Natural killer cell treated with Interleukin-12 subunit alpha and Interleukin-12 subunit beta and Interleukin-15 and Interleukin-18, amount 100 ng/mL, for 72 hours (primary cell): ENCODE measurements around the gene PTCH1. TPM values are rescaled to one million over a fixed set of nuclear protein-coding genes. Genes with fewer than 3 reads are reported as not detected.

Experiments used
- ATAC-seq, 2 donors: fragments of 150-1000 bp; cut with Tn5 transposase in 1 of 2; sonication (Bioruptor Pico), chemical (Tn5 transposase) in 1 of 2; 2 replicates each; pipeline ENCODE4 v1.10.0; 2021
- DNase-seq: peaks from one replicate; pipeline ENCODE4 v3.0.0; 2022; ENCODE audit warnings: low spot score
- H3K27ac Mint-ChIP-seq, 2 donors: 1 replicate in 1 of 2; 2 replicates in 1 of 2; pipeline ENCODE4 v1.8.0; 2022; ENCODE audit warnings: mixed read lengths in 2 of 2, mild to moderate bottlenecking in 1 of 2, moderate library complexity in 1 of 2
- H3K27me3 Mint-ChIP-seq, 2 donors: 1 replicate in 1 of 2; 2 replicates in 1 of 2; pipeline ENCODE4 v1.8.0; 2022; ENCODE audit warnings: mixed read lengths in 2 of 2
- H3K36me3 Mint-ChIP-seq: one replicate; pipeline ENCODE4 v1.8.0; 2022; ENCODE audit warnings: mixed read lengths
- H3K4me1 Mint-ChIP-seq, 2 donors: 1 replicate in 1 of 2; 2 replicates in 1 of 2; pipeline ENCODE4 v1.8.0; 2022; ENCODE audit warnings: low read depth in 2 of 2, mixed read lengths in 2 of 2, mild to moderate bottlenecking in 1 of 2
- H3K4me3 Mint-ChIP-seq: one replicate; pipeline ENCODE4 v1.8.0; 2022; ENCODE audit warnings: mixed read lengths
- H3K9me3 Mint-ChIP-seq: 2 replicates; pipeline ENCODE4 v1.8.0; 2022; ENCODE audit warnings: mixed read lengths
- total RNA-seq, 2 donors: library from RNA; stranded (reverse); gene quantifications; one replicate each; pipeline ENCODE4 v1.2.3, GENCODE V29; 2022

Gene PTCH1
- total RNA-seq, 2 donors from 2014 or later = 15.2 to 15.9 TPM

DNA sequence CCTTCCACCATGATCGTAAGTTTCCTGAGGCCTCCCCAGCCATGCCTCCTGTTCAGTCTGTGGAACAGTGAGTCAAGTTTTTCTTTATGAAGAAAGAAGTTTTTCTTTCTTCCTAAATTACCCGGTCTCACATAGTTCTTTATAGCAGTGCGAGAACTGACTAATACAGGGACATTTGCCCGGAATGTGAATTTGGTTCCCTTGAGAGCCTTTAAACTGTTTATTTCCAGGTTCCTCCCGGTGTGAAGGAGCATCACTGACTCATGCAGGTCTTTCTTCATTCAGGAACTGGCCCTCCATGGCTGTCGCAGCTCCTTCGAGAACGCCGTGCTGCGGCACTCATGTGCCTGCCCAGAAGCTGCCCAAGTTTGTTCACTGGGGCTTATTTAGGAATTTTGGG is 87.7 kb downstream of the PTCH1 start:
- ATAC-seq = no peak
- H3K36me3 Mint-ChIP-seq = no peaks in the 10 kb centered on the region
- H3K4me3 Mint-ChIP-seq = no peak overlapping the region
- no peak for DNase-seq
- H3K27ac Mint-ChIP-seq = no peak overlapping the region
- peaks cover 3 to 11% of the 10 kb centered on the region in 2 donors for H3K4me1 Mint-ChIP-seq
- H3K9me3 Mint-ChIP-seq = peaks cover 3% of the 10 kb centered on the region
- peaks cover 9 to 10% of the 10 kb centered on the region in 2 donors for H3K27me3 Mint-ChIP-seq

DNA sequence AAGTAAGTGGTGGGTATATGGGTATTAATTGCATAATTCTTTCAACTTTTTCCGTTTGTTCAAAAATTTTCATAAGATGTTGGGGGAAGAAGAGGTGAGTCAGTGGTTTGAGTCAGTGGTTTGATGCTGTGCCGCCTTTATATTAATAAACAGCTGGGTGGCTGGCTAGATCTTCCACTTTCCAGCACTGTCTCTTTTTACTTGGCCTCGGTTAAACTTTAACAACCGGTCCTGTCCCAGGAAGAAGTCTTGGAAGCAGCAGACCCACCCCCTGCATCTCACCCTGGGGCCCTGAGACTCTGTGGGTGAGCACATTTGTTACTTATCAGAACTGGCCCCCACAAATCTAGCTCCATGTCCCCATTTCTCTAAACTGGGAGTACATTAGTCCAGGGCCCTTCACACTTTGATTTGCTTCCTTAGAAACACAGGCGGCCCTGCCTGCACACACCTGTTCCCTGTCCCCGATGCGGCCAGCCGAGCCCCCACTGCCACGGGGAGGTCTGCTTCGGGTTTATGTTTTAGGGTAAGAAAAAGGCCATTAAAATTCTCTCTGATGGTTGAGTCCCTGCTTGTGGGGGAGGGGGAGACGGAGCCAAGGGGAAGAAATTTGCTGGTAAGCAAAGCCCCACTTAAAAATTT is 90.7 kb downstream of the PTCH1 start:
- Mint-ChIP-seq H3K36me3 (peaks cover 25% of the 10 kb centered on the region), H3K9me3 (peaks cover 12% of the 10 kb centered on the region), H3K4me1 (peaks cover 3 to 11% of the 10 kb centered on the region in 2 donors), H3K4me3 (peak overlapping the region; percentile 53), H3K27ac (peak overlapping the region in 1 of 2 donors; percentile 19), H3K27me3 (peaks cover 18 to 19% of the 10 kb centered on the region in 2 donors)
- no peak for ATAC-seq
- no peak for DNase-seq

DNA sequence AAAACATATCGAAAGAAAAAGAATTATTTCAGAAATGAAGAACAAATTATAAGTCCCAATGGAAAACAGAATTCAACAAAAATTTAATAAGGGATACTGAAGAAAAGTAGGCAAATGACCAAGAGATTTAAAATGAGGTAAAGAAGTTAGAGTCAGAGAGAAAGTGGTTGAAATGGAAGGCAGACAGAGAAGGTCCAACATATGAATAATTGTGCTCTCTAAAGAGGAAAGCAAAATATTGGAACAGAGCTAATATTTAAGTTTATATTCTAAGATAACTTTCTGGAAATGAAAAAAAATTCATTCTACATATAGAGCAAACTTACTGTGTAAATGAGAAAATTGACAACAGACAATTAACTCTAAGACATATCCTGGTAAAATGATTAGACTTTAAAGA is 94.1 kb downstream of the PTCH1 start:
- Mint-ChIP-seq H3K4me3 (no peak overlapping the region), H3K27ac (no peak overlapping the region), H3K36me3 (peaks cover 26% of the 10 kb centered on the region), H3K4me1 (peaks cover 3 to 11% of the 10 kb centered on the region in 2 donors), H3K9me3 (peaks cover 9% of the 10 kb centered on the region), H3K27me3 (peaks cover 19 to 23% of the 10 kb centered on the region in 2 donors)
- DNase-seq (no peak), ATAC-seq (no peak)

DNA sequence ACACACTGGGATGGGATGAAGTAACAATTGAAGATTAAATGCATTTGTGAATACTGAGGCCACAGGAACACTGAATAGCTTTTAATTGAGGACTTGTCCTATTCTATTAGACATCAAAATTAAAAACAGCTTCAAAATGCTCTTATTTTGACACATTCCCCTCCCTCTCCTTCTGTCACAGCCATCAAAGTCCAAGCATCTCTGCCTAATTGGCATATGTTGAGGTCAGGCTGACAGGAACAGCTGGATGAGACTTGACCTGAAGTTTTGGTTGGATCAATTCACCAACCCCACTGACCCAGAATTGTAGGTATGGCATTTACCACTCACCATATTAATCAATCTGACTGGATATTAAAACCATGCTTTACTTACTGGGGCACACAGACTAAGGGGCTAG is 96.3 kb downstream of the PTCH1 start:
- Mint-ChIP-seq H3K4me1 (peaks cover 0 to 1% of the 10 kb centered on the region in 2 donors), H3K4me3 (no peak overlapping the region), H3K36me3 (peaks cover 26% of the 10 kb centered on the region), H3K27me3 (peaks cover 28 to 37% of the 10 kb centered on the region in 2 donors), H3K9me3 (peaks cover 9% of the 10 kb centered on the region), H3K27ac (no peak overlapping the region)
- DNase-seq (no peak), ATAC-seq (no peak)

DNA sequence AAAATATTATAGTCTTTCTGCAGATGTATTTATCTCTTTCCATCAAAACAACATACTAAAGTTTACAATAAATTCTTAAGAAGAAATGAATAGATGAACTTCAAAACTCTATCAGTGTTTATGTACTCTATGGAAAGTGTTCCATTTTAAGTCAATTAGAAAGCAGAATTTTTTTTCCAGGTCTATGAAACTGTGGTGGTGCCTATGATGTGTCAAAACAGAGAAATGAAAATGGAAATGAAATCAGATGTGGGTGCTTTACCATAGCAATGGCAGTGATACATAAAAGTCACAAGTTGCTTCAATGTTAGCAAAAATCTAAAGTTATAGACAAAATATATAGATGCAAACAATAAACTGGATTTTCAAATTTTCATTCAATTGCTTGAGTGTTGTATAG is 97.3 kb downstream of the PTCH1 start:
- Mint-ChIP-seq H3K36me3 (peaks cover 26% of the 10 kb centered on the region), H3K27ac (no peak overlapping the region), H3K4me3 (no peak overlapping the region), H3K4me1 (no peaks in the 10 kb centered on the region), H3K27me3 (peaks cover 28 to 38% of the 10 kb centered on the region in 2 donors), H3K9me3 (peaks cover 9% of the 10 kb centered on the region)
- DNase-seq (no peak), ATAC-seq (no peak)

DNA sequence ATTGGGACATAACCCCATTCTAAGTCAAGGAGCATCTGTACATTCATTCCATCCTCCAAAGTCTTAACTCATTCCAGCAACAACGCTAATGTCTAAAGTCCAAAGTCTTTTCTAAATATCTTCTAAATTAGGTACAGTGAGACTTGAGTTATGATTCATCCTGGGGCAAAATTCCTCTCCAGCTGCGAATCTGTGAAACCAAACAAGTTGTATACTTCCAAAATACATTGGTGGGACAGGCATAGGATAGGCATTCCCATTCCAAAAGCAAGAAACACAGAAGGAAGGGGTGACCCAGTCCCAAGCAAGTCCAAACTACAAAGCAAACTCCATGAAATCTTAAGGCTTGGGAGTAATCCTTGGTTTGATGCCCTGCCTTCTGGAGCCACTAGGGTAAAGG is 101.6 kb downstream of the PTCH1 start:
- H3K4me3 Mint-ChIP-seq = no peak overlapping the region
- no peak overlapping the region for H3K27ac Mint-ChIP-seq
- peaks cover 4 to 7% of the 10 kb centered on the region in 2 donors for H3K4me1 Mint-ChIP-seq
- H3K27me3 Mint-ChIP-seq = peaks cover 18 to 31% of the 10 kb centered on the region in 2 donors
- H3K36me3 Mint-ChIP-seq = no peaks in the 10 kb centered on the region
- no peak for DNase-seq
- H3K9me3 Mint-ChIP-seq = no peaks in the 10 kb centered on the region
- no peak for ATAC-seq

DNA sequence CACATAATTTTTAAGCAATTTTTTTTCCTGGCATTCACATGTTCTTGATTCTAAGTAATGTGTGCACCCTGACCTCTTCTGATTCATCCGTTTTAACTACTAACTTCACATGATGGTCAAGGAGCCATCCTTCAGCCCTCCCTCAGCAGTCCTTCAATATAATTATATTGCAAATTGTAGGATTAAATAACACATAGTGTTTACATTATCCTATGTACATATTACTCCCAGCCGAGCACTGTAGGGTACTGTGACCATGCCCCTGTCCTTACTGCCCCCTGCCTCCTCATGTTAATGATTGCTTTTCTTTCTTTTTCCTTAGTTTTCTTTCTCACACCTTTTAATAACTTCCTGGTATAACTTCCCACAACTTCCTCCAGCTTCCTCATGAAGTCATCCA is 103.0 kb downstream of the PTCH1 start:
- H3K27me3 Mint-ChIP-seq = peaks cover 21 to 35% of the 10 kb centered on the region in 2 donors
- DNase-seq = no peak
- no peak for ATAC-seq
- no peaks in the 10 kb centered on the region for H3K9me3 Mint-ChIP-seq
- no peaks in the 10 kb centered on the region for H3K36me3 Mint-ChIP-seq
- peak overlapping the region in 1 of 2 donors; percentile 1 for H3K27ac Mint-ChIP-seq
- peaks cover 9 to 13% of the 10 kb centered on the region in 2 donors for H3K4me1 Mint-ChIP-seq
- H3K4me3 Mint-ChIP-seq = no peak overlapping the region

DNA sequence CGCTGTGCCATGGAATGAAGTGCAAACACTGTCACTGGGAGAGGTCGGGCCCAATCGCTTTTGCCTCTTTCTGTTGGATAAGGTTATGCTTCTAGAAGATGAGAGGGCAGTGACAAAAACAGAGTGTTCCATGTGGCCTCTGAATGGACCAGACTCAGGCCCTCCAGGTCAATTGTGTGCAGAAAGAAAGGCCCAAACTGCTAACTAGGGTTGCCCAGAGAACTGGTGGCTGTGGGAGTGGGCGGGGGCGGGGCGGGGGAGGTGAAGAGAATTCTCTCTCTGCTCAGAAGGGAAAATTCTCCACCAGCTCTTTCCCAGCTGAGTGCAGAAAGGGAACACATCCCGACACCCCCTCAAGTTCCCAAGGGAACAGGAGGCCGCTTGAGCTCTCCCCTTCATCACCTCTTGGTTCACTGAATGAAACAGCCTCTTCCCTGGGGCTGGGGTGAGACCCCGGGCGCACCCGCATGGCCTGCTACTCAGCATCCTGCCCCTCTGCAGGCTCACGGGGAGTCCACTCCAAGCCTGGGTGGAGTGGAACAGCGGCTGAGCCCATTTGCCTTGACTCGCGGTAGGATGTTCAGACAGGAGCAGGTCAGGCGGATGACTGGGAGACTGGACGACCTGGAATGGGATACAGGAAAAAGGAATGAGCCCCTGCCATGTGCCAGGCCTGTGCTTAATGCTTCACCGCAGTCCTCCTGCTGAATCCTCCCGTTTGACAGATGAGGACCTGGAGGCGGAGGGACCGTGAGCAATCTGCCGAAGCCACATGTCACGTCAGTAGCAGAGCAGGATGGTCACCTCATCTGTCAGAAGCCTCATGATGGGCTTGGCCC is 105.5 kb downstream of the PTCH1 start:
- Mint-ChIP-seq H3K36me3 (no peaks in the 10 kb centered on the region), H3K27me3 (peaks cover 17 to 27% of the 10 kb centered on the region in 2 donors), H3K27ac (peak overlapping the region in 1 of 2 donors; percentile 75), H3K9me3 (no peaks in the 10 kb centered on the region), H3K4me1 (peaks cover 9 to 13% of the 10 kb centered on the region in 2 donors), H3K4me3 (no peak overlapping the region)
- ATAC-seq (no peak), DNase-seq (no peak)

DNA sequence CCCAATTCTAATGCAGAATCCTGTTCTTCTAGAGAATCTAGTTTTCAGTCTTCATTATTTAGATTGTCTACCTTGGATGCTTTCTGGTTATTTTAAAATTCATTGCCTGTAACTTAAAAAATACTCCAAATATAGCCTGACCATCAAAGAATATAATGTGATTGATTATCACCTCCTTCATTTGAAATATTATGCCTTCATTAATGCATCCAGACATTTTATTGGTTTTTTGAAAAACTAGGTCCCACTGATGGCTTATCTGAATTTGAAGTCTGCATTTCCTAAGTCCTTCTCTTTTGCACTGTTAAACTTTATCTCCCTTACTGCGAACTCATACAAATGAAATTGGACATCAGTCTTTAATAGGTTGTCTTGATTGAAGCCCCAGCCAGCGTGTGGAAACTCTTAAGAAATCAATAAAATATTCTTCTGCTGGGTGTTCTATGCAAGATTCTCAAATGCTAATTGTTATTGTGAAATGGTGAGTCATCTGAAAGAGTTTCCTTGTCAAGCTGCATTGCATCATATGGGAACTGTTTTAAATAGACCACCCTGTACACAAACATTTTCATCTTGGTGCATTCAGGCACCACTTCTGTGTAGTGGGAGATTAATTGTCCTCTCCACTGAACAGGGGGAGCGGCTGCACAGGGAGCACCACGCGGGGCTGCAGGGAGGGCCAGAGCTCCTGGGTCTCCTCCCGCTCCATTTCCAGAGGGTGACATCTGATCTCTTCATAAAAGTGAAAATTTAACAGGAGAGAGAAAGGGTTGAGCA is 106.9 kb downstream of the PTCH1 start:
- H3K36me3 Mint-ChIP-seq = no peaks in the 10 kb centered on the region
- H3K27ac Mint-ChIP-seq = peak overlapping the region in 1 of 2 donors; percentile 75
- ATAC-seq (peak in 1 of 2 donors; percentile 45), DNase-seq (no peak)
- H3K4me3 Mint-ChIP-seq = peak overlapping the region; percentile 27
- peaks cover 15 to 28% of the 10 kb centered on the region in 2 donors for H3K27me3 Mint-ChIP-seq
- H3K9me3 Mint-ChIP-seq = no peaks in the 10 kb centered on the region
- H3K4me1 Mint-ChIP-seq = peaks cover 9 to 13% of the 10 kb centered on the region in 2 donors

DNA sequence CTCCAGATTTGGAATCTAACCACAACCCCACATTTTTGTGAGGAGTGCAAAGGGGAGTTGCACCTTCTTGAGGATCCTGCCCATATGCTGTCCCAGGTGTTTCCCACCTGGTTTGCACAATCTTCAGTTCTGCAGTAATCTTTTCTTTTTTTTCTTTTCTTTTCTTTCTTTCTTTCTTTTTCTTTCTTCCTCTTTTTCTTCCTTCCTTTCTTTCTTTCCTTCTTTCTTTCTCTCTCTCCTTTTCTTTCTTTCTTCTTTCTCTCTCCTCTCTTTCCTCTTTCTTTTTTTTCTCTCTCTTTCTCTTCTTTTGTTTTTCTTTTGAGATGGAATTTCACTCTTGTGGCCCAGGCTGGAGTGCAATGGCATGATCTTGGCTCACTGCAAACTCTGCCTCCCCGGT is 109.2 kb downstream of the PTCH1 start:
- H3K4me1 Mint-ChIP-seq = peaks cover 6 to 13% of the 10 kb centered on the region in 2 donors
- H3K9me3 Mint-ChIP-seq = no peaks in the 10 kb centered on the region
- peaks cover 29 to 43% of the 10 kb centered on the region in 2 donors for H3K27me3 Mint-ChIP-seq
- no peaks in the 10 kb centered on the region for H3K36me3 Mint-ChIP-seq
- H3K4me3 Mint-ChIP-seq = no peak overlapping the region
- DNase-seq (no peak), ATAC-seq (no peak)
- no peak overlapping the region for H3K27ac Mint-ChIP-seq

DNA sequence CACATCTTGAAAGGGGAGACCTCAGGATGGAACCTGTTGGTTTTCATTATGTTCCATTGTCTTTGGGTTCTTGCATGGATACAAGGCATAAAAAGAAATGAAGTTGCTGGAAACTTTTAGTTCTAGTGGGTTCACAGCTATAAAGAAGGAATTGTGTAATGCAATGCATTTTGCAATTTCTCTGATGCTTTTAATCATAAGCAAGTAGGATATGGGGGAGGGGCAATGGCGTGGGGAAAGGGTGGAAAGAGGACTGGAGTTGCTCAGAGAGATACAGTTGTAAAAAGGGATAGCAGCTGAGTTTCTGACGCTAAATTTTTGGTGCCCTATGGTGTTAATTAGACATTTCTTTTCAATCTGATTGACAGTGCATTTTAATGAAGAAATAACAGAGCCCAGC is 110.7 kb downstream of the PTCH1 start:
- Mint-ChIP-seq H3K27ac (no peak overlapping the region), H3K4me1 (peaks cover 6 to 13% of the 10 kb centered on the region in 2 donors), H3K27me3 (peaks cover 36 to 55% of the 10 kb centered on the region in 2 donors), H3K9me3 (no peaks in the 10 kb centered on the region), H3K4me3 (no peak overlapping the region), H3K36me3 (peaks cover 5% of the 10 kb centered on the region)
- no peak for ATAC-seq
- DNase-seq = no peak

DNA sequence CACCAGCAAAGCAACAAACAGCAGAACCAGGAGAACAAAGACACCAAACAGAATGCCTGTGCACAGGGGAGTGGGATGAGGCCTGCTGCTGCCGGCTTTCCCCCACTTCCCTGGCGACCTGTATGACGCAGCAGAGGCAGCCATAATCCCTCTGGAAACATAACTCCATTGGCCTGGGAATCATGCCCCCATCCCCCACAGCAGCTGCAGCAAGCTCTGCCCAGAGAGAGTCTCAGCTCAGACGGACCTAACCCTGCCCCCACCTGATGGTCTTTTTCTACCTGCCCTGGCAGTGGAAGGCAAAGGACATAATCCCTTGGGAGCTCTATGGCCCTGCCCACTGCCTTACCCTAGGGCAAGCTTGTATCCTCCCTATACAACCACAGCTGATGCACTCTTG is 117.5 kb downstream of the PTCH1 start:
- no peak for DNase-seq
- peaks cover 12% of the 10 kb centered on the region for H3K36me3 Mint-ChIP-seq
- no peaks in the 10 kb centered on the region for H3K4me1 Mint-ChIP-seq
- H3K9me3 Mint-ChIP-seq = no peaks in the 10 kb centered on the region
- H3K4me3 Mint-ChIP-seq = no peak overlapping the region
- H3K27ac Mint-ChIP-seq = no peak overlapping the region
- no peak for ATAC-seq
- peaks cover 35 to 60% of the 10 kb centered on the region in 2 donors for H3K27me3 Mint-ChIP-seq
